SU-DHL-6 (cell line): ENCODE measurements around the gene ARHGEF3.
"Not testable (repeated sequence)": the region's sequence is repeated elsewhere in the genome, so short reads cannot be mapped to it uniquely, and the experiment has no call there.

Source experiments
- H2AFZ ChIP-seq: fragments of 200-600 bp; sonication (generic); 2 replicates; pipeline ENCODE4 v1.6.1; 2014; ENCODE audit warnings: low read depth, mild to moderate bottlenecking, moderate library complexity, mixed read lengths, antibody characterized with exemption, low read length; ENCODE audit not compliant: severe bottlenecking
- H3F3A ChIP-seq: fragments of 200-600 bp; shearing (Covaris generic); 2 replicates; pipeline ENCODE4 v1.6.0; 2016; ENCODE audit warnings: antibody characterized with exemption, mild to moderate bottlenecking; ENCODE audit not compliant: insufficient read depth
- H3K27ac ChIP-seq: fragments of 200-600 bp; sonication (generic); 2 replicates; pipeline ENCODE4 v1.5.1; 2016; ENCODE audit warnings: low read depth, mild to moderate bottlenecking, low read length, moderate library complexity, mixed read lengths
- H3K27me3 ChIP-seq: fragments of 200-600 bp; sonication (generic), shearing (Covaris generic); 2 replicates; pipeline ENCODE4 v1.6.0; 2014; ENCODE audit warnings: mild to moderate bottlenecking, low read length
- H3K36me3 ChIP-seq: fragments of 200-600 bp; sonication (generic); 2 replicates; pipeline ENCODE4 v1.6.1; 2014; ENCODE audit warnings: mild to moderate bottlenecking, low read length, mixed read lengths
- H3K4me2 ChIP-seq: fragments of 300-600, 200-600 bp; shearing (Covaris generic), sonication (generic); 2 replicates; pipeline ENCODE4 v1.6.0; 2014; ENCODE audit warnings: low read length, low read depth, mild to moderate bottlenecking; ENCODE audit not compliant: poor library complexity, severe bottlenecking
- H3K4me3 ChIP-seq: fragments of 200-600 bp; sonication (generic); 2 replicates; pipeline ENCODE4 v1.5.1; 2014; ENCODE audit warnings: antibody characterized with exemption, low read length, mild to moderate bottlenecking, mixed read lengths; ENCODE audit not compliant: insufficient read depth, poor library complexity, severe bottlenecking
- H3K79me2 ChIP-seq: fragments of 200-600 bp; sonication (generic); 2 replicates; pipeline ENCODE4 v1.6.1; 2014; ENCODE audit warnings: mild to moderate bottlenecking, low read length, moderate library complexity; ENCODE audit not compliant: insufficient read depth
- H3K9ac ChIP-seq: fragments of 200-600 bp; sonication (generic); 2 replicates; pipeline ENCODE4 v1.7.0; 2014; ENCODE audit warnings: mild to moderate bottlenecking, low read length
- H3K9me2 ChIP-seq: fragments of 200-600 bp; sonication (generic); replicated peaks from 2 replicates; pipeline ENCODE4 v1.6.1; 2014; ENCODE audit warnings: low read length; ENCODE audit not compliant: insufficient read depth
- H3K9me3 ChIP-seq: fragments of 200-600 bp; sonication (generic); 2 replicates; pipeline ENCODE4 v1.6.1; 2014; ENCODE audit warnings: low read length, mixed read lengths; ENCODE audit not compliant: insufficient read depth
- H4K20me1 ChIP-seq: fragments of 200-600 bp; sonication (generic); 2 replicates; pipeline ENCODE4 v1.6.1; 2014; ENCODE audit warnings: low read depth, mild to moderate bottlenecking, antibody characterized with exemption, low read length, moderate library complexity, mixed read lengths
- CTCF ChIP-seq: fragments of 200-600 bp; sonication (generic); IDR thresholded peaks from one replicate; pipeline ENCODE4 v1.5.1; 2017; ENCODE audit warnings: antibody characterized with exemption, mild to moderate bottlenecking, low read length, moderate library complexity; ENCODE audit not compliant: insufficient read depth, poor library complexity, severe bottlenecking
- EZH2phosphoT487 ChIP-seq: fragments of 200-600 bp; sonication (generic), shearing (Covaris generic); conservative IDR thresholded peaks from 2 replicates; pipeline ENCODE4 v1.6.1; 2018; ENCODE audit warnings: mild to moderate bottlenecking, antibody characterized with exemption, low read length, moderate library complexity, mixed read lengths

ARHGEF3 gene

GRCh38 chr3:56761023-56761422 lies 40.7 kb downstream of the ARHGEF3 start:
- H3K9me3 ChIP-seq: no peaks in the 10 kb centered on the region
- H3K27ac ChIP-seq: no peak overlapping the region
- no peaks in the 10 kb centered on the region for H4K20me1 ChIP-seq
- H3K36me3 ChIP-seq: no peaks in the 10 kb centered on the region
- H3K27me3 ChIP-seq: no peaks in the 10 kb centered on the region
- no peak overlapping the region for H2AFZ ChIP-seq
- H3F3A ChIP-seq: no peaks in the 10 kb centered on the region
- no peak overlapping the region for H3K4me3 ChIP-seq
- no peak overlapping the region for H3K4me2 ChIP-seq
- H3K9me2 ChIP-seq: no peaks in the 10 kb centered on the region
- TF ChIP-seq CTCF (no peak), EZH2phosphoT487 (no peak)
- no peaks in the 10 kb centered on the region for H3K79me2 ChIP-seq
- no peak overlapping the region for H3K9ac ChIP-seq

GRCh38 chr3:56759532-56759931 lies 42.2 kb downstream of the ARHGEF3 start:
- no peak overlapping the region for H3K4me2 ChIP-seq
- no peaks in the 10 kb centered on the region for H3K9me2 ChIP-seq
- H3K27me3 ChIP-seq: no peaks in the 10 kb centered on the region
- no peak overlapping the region for H3K9ac ChIP-seq
- H3K9me3 ChIP-seq: no peaks in the 10 kb centered on the region
- H3K27ac ChIP-seq: no peak overlapping the region
- no peak overlapping the region for H2AFZ ChIP-seq
- TF ChIP-seq CTCF (no peak), EZH2phosphoT487 (no peak)
- H3K79me2 ChIP-seq: no peaks in the 10 kb centered on the region
- H3K36me3 ChIP-seq: no peaks in the 10 kb centered on the region
- H3K4me3 ChIP-seq: no peak overlapping the region
- H4K20me1 ChIP-seq: no peaks in the 10 kb centered on the region
- no peaks in the 10 kb centered on the region for H3F3A ChIP-seq

- Histone ChIP-seq H3K4me3 (no peak overlapping the region), H3K27me3 (no peaks in the 10 kb centered on the region), H3K79me2 (no peaks in the 10 kb centered on the region), H3K9me2 (no peaks in the 10 kb centered on the region), H4K20me1 (no peaks in the 10 kb centered on the region), H3K27ac (no peak overlapping the region), H3K9ac (no peak overlapping the region), H3F3A (no peaks in the 10 kb centered on the region), H3K4me2 (no peak overlapping the region), H3K9me3 (no peaks in the 10 kb centered on the region), H2AFZ (no peak overlapping the region), H3K36me3 (no peaks in the 10 kb centered on the region)
- TF ChIP-seq EZH2phosphoT487: no peak
- TF ChIP-seq CTCF: no peak
Observed at GRCh38 chr3:56758539-56758981, 43.2 kb downstream of the ARHGEF3 start.

- H3F3A ChIP-seq, H3K9me3 ChIP-seq, H3K27ac ChIP-seq, H3K36me3 ChIP-seq, H3K79me2 ChIP-seq, H4K20me1 ChIP-seq, H3K9me2 ChIP-seq, H2AFZ ChIP-seq, H3K9ac ChIP-seq, H3K4me2 ChIP-seq, H3K27me3 ChIP-seq, H3K4me3 ChIP-seq: not testable (repeated sequence)
Observed at GRCh38 chr3:56758042-56758441, 43.7 kb downstream of the ARHGEF3 start.
